PC-3 (cell line): ENCODE measurements around the gene NYAP1. TPM values are rescaled to one million over a fixed set of nuclear protein-coding genes. Genes with fewer than 3 reads are reported as not detected.

ENCODE experiments used
- ATAC-seq: fragments of 200-7000 bp; cut with Tn5 transposase; 2 replicates; pipeline ENCODE4 v1.9.1; 2020; ENCODE audit warnings: mild to moderate bottlenecking, moderate library complexity
- BruUV-seq: library from RNA; stranded (reverse); fragments of 400-500 nt; replicated peaks from 2 replicates; lab custom pipeline; 2021; lab: Mats Ljungman, UMichigan
- CTCF ChIA-PET: fragments of 300-600 bp; sonication (Branson Sonifier 250); formaldehyde crosslinking; loops from one replicate; lab custom pipeline; 2022; ENCODE audit warnings: antibody characterized with exemption; lab: Charles Lee
- POLR2A ChIA-PET: fragments of 300-600 bp; sonication (Branson Sonifier 250); formaldehyde crosslinking; loops from one replicate; lab custom pipeline; 2022; ENCODE audit warnings: antibody characterized with exemption; ENCODE audit not compliant: unreplicated experiment; lab: Charles Lee
- DNase-seq: peaks from one replicate; pipeline ENCODE4 v3.0.0-alpha.2; 2015
- H2AFZ ChIP-seq: fragments of 300-600 bp; sonication (generic); 2 replicates; pipeline ENCODE4 v1.6.0; 2016; ENCODE audit warnings: antibody characterized with exemption, low read length
- H3F3A ChIP-seq: fragments of 300-600 bp; sonication (generic); one replicate; pipeline ENCODE4 v1.6.0; 2017; ENCODE audit warnings: antibody characterized with exemption, low read length, control low read depth, mild to moderate bottlenecking; ENCODE audit not compliant: unreplicated experiment
- H3K27ac ChIP-seq: fragments of 300-600 bp; sonication (generic); 2 replicates; pipeline ENCODE4 v1.5.1; 2016; ENCODE audit warnings: mild to moderate bottlenecking, low read length
- H3K27me3 ChIP-seq: fragments of 300-600 bp; sonication (generic); 2 replicates; pipeline ENCODE4 v1.6.1; 2016; ENCODE audit warnings: low read length, mixed read lengths
- H3K36me3 ChIP-seq: fragments of 300-600 bp; sonication (generic); 2 replicates; pipeline ENCODE4 v1.6.1; 2016; ENCODE audit warnings: low read depth, mixed run types, low read length, mixed read lengths
- H3K4me1 ChIP-seq: fragments of 300-600 bp; sonication (generic); 2 replicates; pipeline ENCODE4 v1.5.1; 2016; ENCODE audit warnings: low read length; ENCODE audit not compliant: insufficient read depth
- H3K4me2 ChIP-seq: fragments of 300-600 bp; sonication (generic); 2 replicates; pipeline ENCODE4 v1.6.0; 2016; ENCODE audit warnings: low read length
- H3K4me3 ChIP-seq: fragments of 300-600 bp; sonication (generic); 2 replicates; pipeline ENCODE4 v1.5.1; 2016; ENCODE audit warnings: mild to moderate bottlenecking, low read length, mixed read lengths
- H3K79me2 ChIP-seq: fragments of 300-600 bp; sonication (generic); 2 replicates; pipeline ENCODE4 v1.6.1; 2017; ENCODE audit warnings: low read length, mixed read lengths
- H3K9ac ChIP-seq: fragments of 300-600 bp; sonication (generic); 2 replicates; pipeline ENCODE4 v1.6.0; 2016; ENCODE audit warnings: mild to moderate bottlenecking, low read length
- H3K9me2 ChIP-seq: fragments of 300-600 bp; sonication (generic); replicated peaks from 2 replicates; pipeline ENCODE4 v1.6.1; 2016; ENCODE audit warnings: mixed run types, low read length, mixed read lengths
- H3K9me3 ChIP-seq: fragments of 300-600 bp; sonication (generic); 2 replicates; pipeline ENCODE4 v1.6.1; 2016; ENCODE audit warnings: low read length, mixed read lengths
- H4K20me1 ChIP-seq: fragments of 300-600 bp; sonication (generic); 2 replicates; pipeline ENCODE4 v1.6.1; 2016; ENCODE audit warnings: low read length, mixed read lengths
- EZH2 ChIP-seq: fragments of 300-600 bp; sonication (generic); IDR thresholded peaks from one replicate; pipeline ENCODE4 v1.6.1; 2017; ENCODE audit warnings: antibody characterized with exemption, mild to moderate bottlenecking, low read length; ENCODE audit not compliant: unreplicated experiment
- EZH2phosphoT487 ChIP-seq: fragments of 300-600 bp; sonication (generic); IDR thresholded peaks from 2 replicates; pipeline ENCODE4 v1.6.1; 2018; ENCODE audit warnings: mild to moderate bottlenecking, antibody characterized with exemption, low read length, borderline replicate concordance
- intact Hi-C: fragments of 100-400 bp; cut with micrococcal nuclease; formaldehyde crosslinking; loops from 2 replicates; pipeline ENCODE4 v1.9.0; 2023
- total RNA-seq: library from RNA; depleted of rRNA; stranded (reverse); fragments of >200 nt; gene quantifications from 2 replicates; pipeline ENCODE4 v1.2.3, GENCODE V29; 2014
- TF ChIP-seq, protein P1 (sequence below): fragments of 300-600 bp; sonication (generic); conservative IDR thresholded peaks from 2 replicates; pipeline ENCODE4 v1.5.1; 2017; ENCODE audit warnings: antibody characterized with exemption, low read depth, mild to moderate bottlenecking, low read length

The NYAP1 gene
- total RNA-seq, 1 experiment from 2014 or later, result 1.9 TPM

DNA sequence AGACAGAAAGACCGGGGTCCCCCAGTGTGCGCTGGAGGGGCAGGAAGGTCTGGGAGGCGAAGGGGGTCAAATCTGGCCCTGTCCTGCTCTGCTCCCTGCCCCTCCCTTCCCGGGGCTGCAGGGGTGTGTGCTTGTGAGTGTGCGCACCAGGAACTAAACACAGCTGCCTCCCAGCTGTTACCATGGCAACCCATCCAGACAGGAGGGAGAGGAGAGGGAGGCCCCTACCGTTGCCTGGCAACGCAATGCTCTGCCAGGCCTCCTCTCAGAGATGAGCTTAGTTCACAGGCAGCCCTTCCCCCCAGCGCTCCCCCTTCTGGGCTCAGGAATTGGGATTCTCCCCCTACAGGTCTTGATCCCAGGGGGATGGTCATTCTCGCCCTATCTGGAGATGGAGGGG lies 6.1 kb downstream of the NYAP1 start:
- H3K79me2 ChIP-seq, result no peaks in the 10 kb centered on the region
- DNase-seq, result peak; percentile 35
- CTCF ChIA-PET, result no interaction called here

DNA sequence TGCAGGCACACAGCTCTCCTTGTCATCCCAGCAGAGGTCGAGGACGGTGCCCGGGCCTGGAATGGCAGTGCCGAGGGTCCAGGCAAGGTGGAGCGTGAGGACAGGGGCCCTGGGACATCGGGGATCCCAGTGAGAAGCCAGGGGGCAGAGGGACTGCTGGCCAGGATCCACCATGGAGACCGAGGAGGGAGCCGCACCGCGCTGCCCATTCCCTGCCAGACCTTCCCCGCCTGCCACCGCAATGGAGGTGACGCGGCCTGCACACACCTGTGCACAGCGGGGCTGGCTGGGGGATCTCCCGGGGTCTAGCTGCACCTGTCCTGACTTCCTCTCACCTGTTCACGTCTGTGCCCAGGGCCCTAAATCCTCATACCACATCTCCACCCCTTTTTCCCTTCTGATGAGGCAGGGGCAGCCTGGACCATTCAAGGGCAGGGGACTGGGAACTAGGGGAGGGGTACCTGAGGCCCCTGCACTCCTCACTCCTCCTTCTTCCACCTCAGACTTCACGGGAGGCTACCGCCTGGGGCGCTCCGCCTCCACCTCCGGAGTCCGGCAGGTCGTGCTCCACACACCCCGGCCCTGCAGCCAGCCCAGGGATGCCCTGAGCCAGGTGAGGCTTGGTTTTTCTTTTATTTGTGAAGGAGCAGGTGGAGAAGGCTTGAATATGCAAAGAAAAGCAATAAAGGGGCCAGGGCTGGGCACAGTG lies 6.9 kb downstream of the NYAP1 start:
- Histone ChIP-seq H4K20me1 (no peaks in the 10 kb centered on the region), H3K4me2 (no peak overlapping the region), H3F3A (no peaks in the 10 kb centered on the region), H3K4me1 (no peaks in the 10 kb centered on the region), H3K27me3 (no peaks in the 10 kb centered on the region), H3K79me2 (no peaks in the 10 kb centered on the region), H3K27ac (no peak overlapping the region), H2AFZ (no peak overlapping the region), H3K9me3 (no peaks in the 10 kb centered on the region), H3K9me2 (no peaks in the 10 kb centered on the region), H3K36me3 (no peaks in the 10 kb centered on the region), H3K9ac (no peak overlapping the region), H3K4me3 (no peak overlapping the region)
- TF ChIP-seq, protein P1, sequence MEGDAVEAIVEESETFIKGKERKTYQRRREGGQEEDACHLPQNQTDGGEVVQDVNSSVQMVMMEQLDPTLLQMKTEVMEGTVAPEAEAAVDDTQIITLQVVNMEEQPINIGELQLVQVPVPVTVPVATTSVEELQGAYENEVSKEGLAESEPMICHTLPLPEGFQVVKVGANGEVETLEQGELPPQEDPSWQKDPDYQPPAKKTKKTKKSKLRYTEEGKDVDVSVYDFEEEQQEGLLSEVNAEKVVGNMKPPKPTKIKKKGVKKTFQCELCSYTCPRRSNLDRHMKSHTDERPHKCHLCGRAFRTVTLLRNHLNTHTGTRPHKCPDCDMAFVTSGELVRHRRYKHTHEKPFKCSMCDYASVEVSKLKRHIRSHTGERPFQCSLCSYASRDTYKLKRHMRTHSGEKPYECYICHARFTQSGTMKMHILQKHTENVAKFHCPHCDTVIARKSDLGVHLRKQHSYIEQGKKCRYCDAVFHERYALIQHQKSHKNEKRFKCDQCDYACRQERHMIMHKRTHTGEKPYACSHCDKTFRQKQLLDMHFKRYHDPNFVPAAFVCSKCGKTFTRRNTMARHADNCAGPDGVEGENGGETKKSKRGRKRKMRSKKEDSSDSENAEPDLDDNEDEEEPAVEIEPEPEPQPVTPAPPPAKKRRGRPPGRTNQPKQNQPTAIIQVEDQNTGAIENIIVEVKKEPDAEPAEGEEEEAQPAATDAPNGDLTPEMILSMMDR, result no peak
- TF ChIP-seq EZH2phosphoT487, result no peak
- no peak for DNase-seq
- ChIA-PET POLR2A (no interaction called here), CTCF (no interaction called here)
- no peak for ATAC-seq
- no TSS peak for BruUV-seq
- intact Hi-C loops, result no loop called here

More for the DNA sequence above, 6.1 kb downstream of the NYAP1 start:
- no peaks in the 10 kb centered on the region for H3K27me3 ChIP-seq
- H3K9ac ChIP-seq, result no peak overlapping the region
- H3K9me2 ChIP-seq, result no peaks in the 10 kb centered on the region
- no peaks in the 10 kb centered on the region for H4K20me1 ChIP-seq
- POLR2A ChIA-PET, result no interaction called here
- intact Hi-C loops, result no loop called here
- H3K4me1 ChIP-seq, result no peaks in the 10 kb centered on the region
- no peak overlapping the region for H3K27ac ChIP-seq
- H3K9me3 ChIP-seq, result no peaks in the 10 kb centered on the region
- ATAC-seq, result no peak; the same call in 1 of the 2 replicates
- BruUV-seq, result no TSS peak
- H3K4me3 ChIP-seq, result no peak overlapping the region
- H2AFZ ChIP-seq, result no peak overlapping the region
- H3K4me2 ChIP-seq, result no peak overlapping the region
- H3K36me3 ChIP-seq, result no peaks in the 10 kb centered on the region
- no peak for TF ChIP-seq EZH2phosphoT487
- TF ChIP-seq EZH2, result no peak
- TF ChIP-seq, protein P1, result no peak
- no peaks in the 10 kb centered on the region for H3F3A ChIP-seq

DNA sequence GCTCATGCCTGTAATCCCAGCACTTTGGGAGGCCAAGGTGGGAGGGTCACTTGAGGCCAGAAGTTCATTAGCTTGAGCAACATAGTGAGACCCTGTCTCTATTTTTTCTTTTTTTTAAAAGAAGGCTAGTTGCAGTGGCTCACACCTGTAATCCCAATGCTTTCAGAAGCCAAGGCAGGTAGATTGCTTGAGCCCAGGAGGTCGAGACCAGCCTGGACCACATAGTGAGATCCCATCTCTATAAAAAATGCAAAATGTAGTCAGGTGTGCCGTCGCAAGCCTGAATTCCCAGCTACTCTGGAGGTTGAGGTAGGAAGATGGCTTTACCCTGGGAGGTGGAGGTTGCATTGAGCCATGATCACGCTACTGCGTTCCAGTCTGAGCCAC lies 7.5 kb downstream of the NYAP1 start:
- Histone ChIP-seq H2AFZ (no peak overlapping the region), H3K9me2 (no peaks in the 10 kb centered on the region), H3K4me3 (no peak overlapping the region), H3K36me3 (no peaks in the 10 kb centered on the region), H3K27ac (no peak overlapping the region), H3K79me2 (no peaks in the 10 kb centered on the region), H3K9me3 (no peaks in the 10 kb centered on the region), H4K20me1 (no peaks in the 10 kb centered on the region), H3K4me2 (no peak overlapping the region), H3K9ac (no peak overlapping the region), H3K4me1 (no peaks in the 10 kb centered on the region), H3F3A (no peaks in the 10 kb centered on the region), H3K27me3 (no peaks in the 10 kb centered on the region)
- intact Hi-C loops, result no loop called here
- TF ChIP-seq EZH2phosphoT487 (no peak), EZH2 (no peak)
- TF ChIP-seq, protein P1, result no peak
- DNase-seq, result no peak
- CTCF ChIA-PET, result no interaction called here
- BruUV-seq, result no TSS peak
- ATAC-seq, result no peak
- POLR2A ChIA-PET, result no interaction called here
